CD4-positive, alpha-beta T cell (primary cell): ENCODE data around the gene AUTS2. TPM values are rescaled to one million over a fixed set of nuclear protein-coding genes. Genes with fewer than 3 reads are reported as not detected.

Experiments used
- ATAC-seq: fragments of 200-7000 bp; cut with Tn5 transposase; one replicate; pipeline ENCODE4 v1.10.0; 2022; ENCODE audit warnings: mild to moderate bottlenecking; ENCODE audit not compliant: poor library complexity
- CTCF ChIA-PET: fragments of 350-600 bp; sonication (Branson Sonifier 250); formaldehyde crosslinking; loops from one replicate; lab custom pipeline; 2021; ENCODE audit warnings: antibody characterized with exemption, inconsistent platforms; lab: Charles Lee
- POLR2A ChIA-PET: fragments of 350-600 bp; sonication (Branson Sonifier 250); formaldehyde crosslinking; loops from one replicate; lab custom pipeline; 2021; ENCODE audit warnings: antibody characterized with exemption, inconsistent platforms; lab: Charles Lee
- DNase-seq, 14 experiments: peaks; one replicate each; pipeline ENCODE4 v3.0.0-alpha.2; 2013 to 2020; ENCODE audit warnings: mixed read lengths in 2 of 14
- H3K27ac ChIP-seq, 2 donors: one replicate each; pipeline versions ENCODE4 v1.5.1 to v1.7.0; 2013; ENCODE audit warnings: low read length in 2 of 2, low read depth in 1 of 2, mild to moderate bottlenecking in 1 of 2
- H3K27me3 ChIP-seq, 2 experiments: 1 replicate in 1 of 2; 2 replicates in 1 of 2; pipeline versions ENCODE4 v1.6.1 to v1.7.0; 2013; ENCODE audit warnings: low read length in 2 of 2, control low read depth in 1 of 2, mild to moderate bottlenecking in 1 of 2, moderate library complexity in 1 of 2; ENCODE audit not compliant: insufficient read depth in 2 of 2, control insufficient read depth in 1 of 2
- H3K36me3 ChIP-seq: one replicate; pipeline ENCODE4 v1.6.1; 2013; ENCODE audit warnings: low read length, control low read depth; ENCODE audit not compliant: insufficient read depth
- H3K4me1 ChIP-seq: one replicate; pipeline ENCODE4 v1.6.1; 2013; ENCODE audit warnings: low read length, control low read depth; ENCODE audit not compliant: insufficient read depth
- H3K4me3 ChIP-seq: one replicate; pipeline ENCODE4 v1.5.1; 2013; ENCODE audit warnings: mild to moderate bottlenecking, low read length, moderate library complexity
- H3K9me3 ChIP-seq, 2 experiments: 1 replicate in 1 of 2; 2 replicates in 1 of 2; pipeline versions ENCODE4 v1.6.1 to v1.7.0; 2013; ENCODE audit warnings: low read length in 2 of 2, mild to moderate bottlenecking in 2 of 2, control low read depth in 1 of 2, moderate library complexity in 1 of 2; ENCODE audit not compliant: control insufficient read depth in 1 of 2, insufficient read depth in 1 of 2
- H3K27ac Mint-ChIP-seq: one replicate; pipeline ENCODE4 v1.8.0; 2020; ENCODE audit warnings: mixed read lengths
- H3K27me3 Mint-ChIP-seq: one replicate; pipeline ENCODE4 v1.8.0; 2021; ENCODE audit warnings: mixed read lengths
- H3K36me3 Mint-ChIP-seq: one replicate; pipeline ENCODE4 v1.8.0; 2021; ENCODE audit warnings: low read depth, mixed read lengths
- H3K4me1 Mint-ChIP-seq: one replicate; pipeline ENCODE4 v1.8.0; 2021; ENCODE audit warnings: low read depth, mixed read lengths
- H3K4me3 Mint-ChIP-seq: one replicate; pipeline ENCODE4 v1.8.0; 2020; ENCODE audit warnings: mild to moderate bottlenecking, mixed read lengths
- H3K9me3 Mint-ChIP-seq: one replicate; pipeline ENCODE4 v1.8.0; 2020; ENCODE audit warnings: mixed read lengths
- CTCF ChIP-seq: fragments of 200-600 bp; IDR thresholded peaks from one replicate; pipeline ENCODE4 v1.8.0; 2022; ENCODE audit warnings: antibody characterized with exemption, mild to moderate bottlenecking
- intact Hi-C, 2 experiments: fragments of 100-400 bp; cut with DNase I in 1 of 2; cut with micrococcal nuclease in 1 of 2; formaldehyde crosslinking; loops; one replicate each; pipeline versions ENCODE4 v1.15.1 to v1.9.0; 2023 to 2025; cut with DNase I, micrococcal nuclease
- total RNA-seq, 174 experiments: library from RNA in 2 of 174; stranded (reverse) in 2 of 174; gene quantifications; one replicate each; pipeline ENCODE4 v1.2.3 and lab custom pipeline; 2021 to 2026

AUTS2 gene
- total RNA-seq, 2 experiments from 2014 or later: 43.6 to 47.6 TPM

GRCh38 chr7:69826283-69826682, 228.0 kb downstream of the AUTS2 start:
- Mint-ChIP-seq H3K4me3 (no peak overlapping the region), H3K9me3 (no peaks in the 10 kb centered on the region), H3K4me1 (peaks cover 23% of the 10 kb centered on the region), H3K36me3 (no peaks in the 10 kb centered on the region), H3K27ac (no peak overlapping the region), H3K27me3 (no peaks in the 10 kb centered on the region)
- Histone ChIP-seq H3K36me3 (no peaks in the 10 kb centered on the region), H3K27ac (no peak overlapping the region), H3K27me3 (no peaks in the 10 kb centered on the region), H3K4me1 (no peaks in the 10 kb centered on the region), H3K9me3 (no peaks in the 10 kb centered on the region), H3K4me3 (no peak overlapping the region)
- ChIA-PET CTCF (no interaction called here), POLR2A (no interaction called here)
- DNase-seq: no peak
- no peak for TF ChIP-seq CTCF
- ATAC-seq: no peak
- intact Hi-C loops: loop anchor here in 1 of 2 experiments (10.0 kb wide), 1 partner anchor 1009 kb away; no protein-coding TSS in a partner anchor

- H3K9me3 ChIP-seq: no peaks in the 10 kb centered on the region
- no peak for ATAC-seq
- H3K27me3 ChIP-seq: no peaks in the 10 kb centered on the region
- Mint-ChIP-seq H3K4me3 (no peak overlapping the region), H3K27ac (no peak overlapping the region), H3K27me3 (no peaks in the 10 kb centered on the region), H3K9me3 (no peaks in the 10 kb centered on the region), H3K36me3 (no peaks in the 10 kb centered on the region), H3K4me1 (peaks cover 23% of the 10 kb centered on the region)
- no peak overlapping the region for H3K27ac ChIP-seq
- POLR2A ChIA-PET: interaction anchor here (0.6 kb wide), 1 partner anchor 636 kb away, joined by 3 read pairs; no protein-coding TSS in a partner anchor
- no peak for DNase-seq
- intact Hi-C loops: loop anchor here in 1 of 2 experiments (10.0 kb wide), 1 partner anchor 1008 kb away; no protein-coding TSS in a partner anchor
- CTCF ChIA-PET: no interaction called here
- TF ChIP-seq CTCF: no peak
- no peaks in the 10 kb centered on the region for H3K36me3 ChIP-seq
- no peaks in the 10 kb centered on the region for H3K4me1 ChIP-seq
- no peak overlapping the region for H3K4me3 ChIP-seq
Observed at GRCh38 chr7:69827140-69827539, 228.9 kb downstream of the AUTS2 start.

GRCh38 chr7:69827558-69827957, 229.3 kb downstream of the AUTS2 start:
- ChIA-PET CTCF (no interaction called here), POLR2A (interaction anchor here (0.6 kb wide), 1 partner anchor 635 kb away, joined by 3 read pairs; no protein-coding TSS in a partner anchor)
- no peaks in the 10 kb centered on the region for H3K27me3 ChIP-seq
- no peak overlapping the region for H3K27ac ChIP-seq
- H3K27me3 Mint-ChIP-seq: no peaks in the 10 kb centered on the region
- H3K27ac Mint-ChIP-seq: no peak overlapping the region
- no peak overlapping the region for H3K4me3 ChIP-seq
- no peaks in the 10 kb centered on the region for H3K36me3 ChIP-seq
- no peak for TF ChIP-seq CTCF
- no peak for ATAC-seq
- H3K4me1 Mint-ChIP-seq: peaks cover 23% of the 10 kb centered on the region
- H3K36me3 Mint-ChIP-seq: no peaks in the 10 kb centered on the region
- intact Hi-C loops: loop anchor here in 1 of 2 experiments (10.0 kb wide), 1 partner anchor 1007 kb away; no protein-coding TSS in a partner anchor
- no peaks in the 10 kb centered on the region for H3K9me3 Mint-ChIP-seq
- H3K4me1 ChIP-seq: no peaks in the 10 kb centered on the region
- no peaks in the 10 kb centered on the region for H3K9me3 ChIP-seq
- no peak overlapping the region for H3K4me3 Mint-ChIP-seq
- no peak for DNase-seq
